AML-193 (cell line): Measurements from ENCODE around the gene CNTFR.

Experiments
- DNase-seq, 2 experiments: peaks; one replicate each; lab custom pipeline; 2025; lab: John Stamatoyannopoulos, UW

The CNTFR gene

DNA sequence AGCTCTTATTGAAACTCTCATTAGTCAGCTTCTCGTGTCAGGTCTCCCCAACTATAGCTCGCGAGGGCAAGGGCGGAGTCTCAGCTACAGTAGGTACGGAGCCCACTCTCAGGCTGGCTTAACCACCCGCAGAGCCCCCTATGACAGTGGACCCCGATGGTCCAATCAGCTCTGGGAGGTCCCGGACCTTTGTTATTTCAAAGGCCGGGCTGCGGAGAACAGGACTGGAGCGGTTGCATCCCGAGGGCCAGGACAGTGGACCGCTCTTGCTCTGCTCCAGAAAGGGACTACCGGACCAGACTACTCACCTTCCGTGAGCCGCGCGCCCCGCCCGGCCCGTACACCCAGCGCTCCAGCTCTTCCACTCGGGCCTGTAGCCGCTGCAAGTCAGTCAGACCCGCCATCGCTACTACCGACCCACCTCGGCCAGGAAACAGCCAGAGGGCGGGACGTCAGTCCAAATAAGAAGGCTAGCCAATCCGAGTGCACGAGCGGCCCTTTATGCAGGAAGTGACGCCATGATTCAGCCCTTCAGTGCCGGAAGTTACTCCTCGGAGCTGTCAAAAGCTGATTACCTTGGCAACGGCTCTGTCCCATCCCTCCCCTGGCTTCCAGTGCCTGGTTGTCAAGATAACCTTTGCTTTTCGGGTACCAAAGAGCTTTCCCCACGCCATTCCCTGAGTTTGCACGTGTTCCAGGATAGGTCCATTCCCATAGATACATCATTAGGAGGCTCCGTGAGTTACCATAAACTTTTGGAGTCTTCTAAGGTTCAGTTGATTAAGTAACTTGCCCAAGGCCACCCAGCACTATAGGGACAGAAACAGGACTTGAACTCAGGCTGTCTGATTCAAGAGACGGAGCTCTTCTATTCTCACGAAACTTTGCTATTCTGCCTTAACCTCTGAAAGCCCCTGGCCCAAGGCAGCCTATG lies 30.8 kb upstream of the CNTFR start, which contains the start of gene DCTN3:
Gene DCTN3 (minus strand): TSS at position 435 of the 934 bp plus-strand sequence. CDS start 31 bp downstream, at position 404.
- DNase-seq: peak; percentile 96 to 97

- no peak for DNase-seq
These were observed 25.6 kb upstream of the CNTFR start for GRCh38 chr9:34615132-34615531.

- DNase-seq: peak; percentile 79 to 80
These were observed 23.4 kb upstream of the CNTFR start for GRCh38 chr9:34612788-34613390.

- DNase-seq: peak; percentile 64 to 76
These were observed 22.6 kb upstream of the CNTFR start, which contains the start of gene RPP25L for GRCh38 chr9:34611811-34612787. TSS of gene RPP25L (minus strand) at chr9:34612097. CDS start at chr9:34611296, 801 bp downstream.

DNA sequence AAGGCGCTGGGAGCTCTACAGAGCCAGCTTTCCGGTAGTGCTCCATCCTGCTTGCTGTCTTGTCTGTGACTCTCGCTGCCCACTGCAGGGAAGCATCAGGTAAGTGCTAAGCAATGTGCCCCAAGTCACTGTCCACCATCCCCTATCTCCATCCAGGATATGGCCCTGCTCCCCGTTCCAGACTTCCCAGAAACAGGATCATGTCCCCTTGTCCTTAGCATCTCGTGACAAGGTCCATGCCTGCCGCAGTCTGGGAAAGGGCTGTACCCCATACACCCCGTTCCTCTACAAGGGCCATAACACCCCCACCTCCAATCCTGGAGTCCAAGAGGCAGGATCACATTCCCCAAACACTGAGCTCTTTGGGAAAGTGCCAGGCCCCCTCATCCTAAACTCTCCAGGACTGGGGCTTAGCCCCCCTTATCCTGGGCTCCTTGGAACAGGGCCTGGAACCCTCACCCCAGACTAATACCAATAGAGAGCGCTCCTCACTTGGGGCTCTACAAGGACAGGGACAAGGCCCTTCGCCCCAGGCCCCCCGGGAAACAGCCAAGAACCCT lies 21.8 kb upstream of the CNTFR start:
- no peak for DNase-seq

- DNase-seq: peak; percentile 11 to 19
These were observed 21.1 kb upstream of the CNTFR start for GRCh38 chr9:34610434-34611206.

DNA sequence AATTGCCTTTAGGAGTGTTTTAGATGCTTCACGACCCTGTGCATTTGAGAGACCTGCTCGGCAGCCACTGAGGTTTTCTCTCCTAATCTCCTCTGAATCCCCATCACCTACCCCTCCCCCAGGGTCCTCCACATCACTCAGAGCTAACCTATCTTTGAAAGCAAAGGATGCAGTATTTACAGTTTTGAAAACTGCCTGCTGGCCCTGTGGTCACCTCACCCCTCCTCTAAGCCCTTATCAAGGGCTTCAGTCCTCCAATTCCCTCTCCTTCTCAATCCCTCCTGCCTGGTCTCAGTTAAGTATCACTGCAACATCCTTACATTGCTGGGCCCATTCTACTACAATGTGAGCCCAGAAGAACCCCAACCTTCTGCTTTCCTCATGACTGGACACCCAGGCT lies 17.8 kb upstream of the CNTFR start:
- no peak for DNase-seq

GRCh38 chr9:34606905-34607304 lies 17.4 kb upstream of the CNTFR start:
- no peak for DNase-seq

DNA sequence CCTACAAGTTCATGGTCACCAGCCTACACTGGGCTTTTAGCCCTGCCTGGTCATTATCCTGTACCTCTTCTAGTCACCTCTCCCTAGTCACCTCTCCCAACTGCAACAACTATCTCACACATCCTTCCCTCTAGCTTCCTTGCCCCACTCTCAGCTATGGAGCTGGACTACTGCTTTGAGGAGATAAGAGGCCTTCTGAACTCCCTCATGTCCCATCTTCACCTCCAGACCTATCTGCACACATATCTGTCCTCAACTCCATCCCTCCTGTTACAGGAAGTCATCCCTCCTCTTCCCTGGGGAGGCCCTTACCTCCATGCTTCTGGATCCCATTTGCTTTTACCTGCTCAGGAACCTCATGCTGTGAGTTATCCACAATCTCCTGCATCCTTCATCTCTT lies 16.7 kb upstream of the CNTFR start:
- no peak for DNase-seq

- DNase-seq: peak; percentile 59 to 64
These were observed 14.2 kb upstream of the CNTFR start for GRCh38 chr9:34603610-34604231.

DNA sequence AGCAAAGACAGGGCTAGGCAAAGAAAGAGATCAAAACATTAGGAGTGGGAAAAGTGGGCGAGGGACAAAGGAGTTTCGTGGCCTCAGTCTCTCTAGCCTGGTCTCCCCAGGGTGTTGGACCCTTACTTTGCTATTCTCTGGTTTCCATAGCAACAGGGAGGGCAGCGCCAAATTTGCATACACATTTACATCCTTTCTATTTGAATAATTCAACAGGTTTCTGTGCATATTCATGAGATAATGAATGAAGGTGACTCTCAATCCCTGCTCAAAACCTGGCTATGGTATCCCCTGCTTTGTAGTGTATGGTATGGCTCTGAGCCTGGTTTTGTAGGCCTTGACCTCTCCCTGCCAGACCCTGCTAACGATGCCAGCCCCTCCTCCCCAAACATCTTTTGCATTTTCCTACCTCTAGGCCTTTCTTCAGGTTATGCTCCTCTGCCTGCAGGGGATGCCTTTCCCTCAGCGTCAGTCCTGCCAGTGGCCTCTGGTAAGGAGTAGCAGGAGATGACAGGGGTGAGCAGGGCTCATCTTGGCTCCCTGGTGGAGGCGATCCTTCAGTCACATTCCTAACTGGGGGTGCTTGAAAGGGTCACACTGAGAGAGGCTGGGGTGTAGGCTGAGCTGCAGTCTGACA lies 12.5 kb upstream of the CNTFR start:
- no peak for DNase-seq

DNA sequence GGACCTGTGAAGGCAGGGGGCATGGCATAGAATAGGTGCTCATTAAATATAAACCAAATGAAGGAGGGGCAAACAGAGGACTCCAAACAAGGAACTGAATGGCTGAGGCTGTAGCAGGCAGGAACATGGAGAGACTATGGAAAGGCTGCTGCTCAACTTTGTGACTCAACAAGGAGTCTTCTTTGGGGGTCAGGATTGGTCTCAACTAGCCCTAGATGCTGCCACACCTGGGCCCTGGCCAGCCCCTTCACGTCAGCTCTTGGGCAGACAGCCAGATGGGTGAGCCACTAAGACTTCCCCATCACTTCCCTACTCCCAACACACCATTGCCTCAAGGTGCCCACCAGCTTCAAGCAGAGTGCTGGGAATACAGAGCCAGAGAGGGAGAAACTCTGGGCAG lies 11.4 kb upstream of the CNTFR start:
- DNase-seq: no peak

GRCh38 chr9:34599546-34599945 lies 10.0 kb upstream of the CNTFR start:
- no peak for DNase-seq

GRCh38 chr9:34594177-34594576 lies 4.7 kb upstream of the CNTFR start:
- no peak for DNase-seq

DNA sequence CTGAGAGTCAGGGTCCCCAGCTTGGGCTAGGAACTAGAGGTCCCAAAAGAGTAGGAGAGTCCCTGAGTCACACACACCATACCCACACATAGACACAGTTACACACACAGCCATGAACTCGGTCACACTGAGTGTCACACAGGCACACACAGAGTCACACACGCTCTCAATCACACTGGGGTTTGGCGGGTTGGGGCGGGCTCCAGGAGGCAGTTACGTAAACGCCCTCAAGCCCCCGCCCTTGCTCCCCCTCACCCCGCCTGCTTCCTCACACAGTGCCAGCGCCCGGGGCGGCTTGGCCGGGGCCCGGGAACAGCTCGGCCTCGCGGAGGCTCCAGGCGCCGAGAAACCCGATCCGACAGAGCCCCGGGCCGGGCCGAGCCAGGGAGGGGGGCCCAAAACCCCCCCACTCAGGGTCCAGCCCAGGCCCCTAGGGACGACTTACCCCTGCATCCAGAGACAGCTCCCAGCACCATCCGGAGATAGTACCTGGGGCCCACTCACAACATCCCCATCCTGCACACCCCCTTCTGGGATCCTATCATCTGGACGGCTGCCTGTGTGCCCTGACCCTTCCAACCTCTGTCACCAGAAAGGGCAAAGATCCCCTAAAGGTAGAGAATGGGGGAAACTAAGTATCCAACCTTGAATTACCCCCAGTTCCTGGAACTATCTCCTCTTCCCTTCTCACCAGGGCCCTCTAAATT lies 3.5 kb upstream of the CNTFR start:
- DNase-seq: no peak

- no peak for DNase-seq
These were observed 2.7 kb upstream of the CNTFR start for GRCh38 chr9:34591917-34592866.

DNA sequence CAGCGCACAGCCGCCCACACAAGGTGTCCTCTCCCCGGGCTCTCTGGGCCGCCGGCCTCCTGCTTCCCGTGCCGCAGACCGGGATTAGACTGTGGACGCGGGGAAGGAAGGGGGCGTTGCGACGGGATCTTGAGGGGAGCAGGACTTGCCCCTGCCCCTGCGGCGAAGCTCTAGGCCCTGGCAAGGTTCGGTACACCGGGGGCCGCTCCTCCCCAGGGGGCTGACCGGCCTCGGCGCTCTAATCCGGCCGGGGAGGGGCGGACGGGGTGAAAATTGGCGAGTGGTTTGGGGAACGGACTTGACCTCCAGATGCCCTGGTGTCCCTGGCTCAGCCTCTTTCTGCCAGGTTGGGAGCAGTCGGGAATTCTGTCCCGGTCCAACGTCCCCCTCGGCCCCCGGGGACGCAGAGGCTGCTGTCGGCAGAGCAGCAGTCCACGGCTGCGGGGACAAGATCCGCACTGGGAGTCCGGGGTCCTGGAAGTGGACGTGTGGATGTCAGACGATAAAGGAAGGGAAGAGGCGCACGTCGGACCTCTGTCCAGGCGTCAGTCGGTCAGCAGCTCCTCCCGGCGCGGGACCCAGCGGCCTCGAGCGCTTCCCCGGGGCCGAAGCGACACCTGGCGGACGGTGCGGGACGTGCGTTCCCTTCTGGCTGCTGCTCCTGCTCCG lies 1.9 kb upstream of the CNTFR start:
- DNase-seq: peak; percentile 21 to 40
